HG03439 (cell line): ENCODE results near the gene CERT1.
"Not testable (repeated sequence)": the region's sequence is repeated elsewhere in the genome, so short reads cannot be mapped to it uniquely, and the experiment has no call there.

Experiments used
- ATAC-seq: cut with Tn5 transposase; IDR thresholded peaks from one replicate; pipeline ENCODE4 v1.9.1; 2021; ENCODE audit warnings: mild to moderate bottlenecking, moderate library complexity; ENCODE audit not compliant: unreplicated experiment

CERT1 gene

GRCh38 chr5:75511435-75512382 is at the start of gene CERT1, which contains the start of gene POLK:
Gene CERT1 (minus strand): TSS chr5:75511629. CDS start chr5:75511207, 422 bp downstream.
Gene POLK (plus strand): TSS chr5:75511891.
- ATAC-seq = peak; percentile 85

GRCh38 chr5:75560655-75561054 is 49.2 kb upstream of the CERT1 start:
- not testable (repeated sequence) for ATAC-seq

GRCh38 chr5:75558981-75559632 is 47.7 kb upstream of the CERT1 start:
- ATAC-seq = no peak

GRCh38 chr5:75558221-75558620 is 46.8 kb upstream of the CERT1 start:
- ATAC-seq = no peak

- ATAC-seq = no peak
Measured at GRCh38 chr5:75553358-75553757, 41.9 kb upstream of the CERT1 start.

- ATAC-seq = no peak
Measured at GRCh38 chr5:75552764-75553163, 41.3 kb upstream of the CERT1 start.

GRCh38 chr5:75551471-75551870 is 40.0 kb upstream of the CERT1 start:
- ATAC-seq = no peak

GRCh38 chr5:75550597-75550996 is 39.2 kb upstream of the CERT1 start:
- ATAC-seq = no peak

GRCh38 chr5:75547812-75548211 is 36.4 kb upstream of the CERT1 start:
- no peak for ATAC-seq

GRCh38 chr5:75546830-75547229 is 35.4 kb upstream of the CERT1 start:
- ATAC-seq = no peak

GRCh38 chr5:75545131-75545530 is 33.7 kb upstream of the CERT1 start:
- no peak for ATAC-seq

GRCh38 chr5:75538211-75538610 is 26.8 kb upstream of the CERT1 start:
- ATAC-seq = no peak

GRCh38 chr5:75536694-75537360 is 25.4 kb upstream of the CERT1 start:
- ATAC-seq = no peak

- no peak for ATAC-seq
Measured at GRCh38 chr5:75536147-75536546, 24.7 kb upstream of the CERT1 start.

- ATAC-seq = no peak
Measured at GRCh38 chr5:75534734-75535133, 23.3 kb upstream of the CERT1 start.

GRCh38 chr5:75533716-75534115 is 22.3 kb upstream of the CERT1 start:
- not testable (repeated sequence) for ATAC-seq

- ATAC-seq = no peak
Measured at GRCh38 chr5:75532190-75532589, 20.8 kb upstream of the CERT1 start.

- ATAC-seq = no peak
Measured at GRCh38 chr5:75529185-75529584, 17.8 kb upstream of the CERT1 start.

GRCh38 chr5:75526070-75526469 is 14.6 kb upstream of the CERT1 start:
- no peak for ATAC-seq

- no peak for ATAC-seq
Measured at GRCh38 chr5:75525344-75525743, 13.9 kb upstream of the CERT1 start.

- no peak for ATAC-seq
Measured at GRCh38 chr5:75524591-75524990, 13.2 kb upstream of the CERT1 start.
